Measurements from ENCODE around the gene EIF3M. TPM values are rescaled to one million over a fixed set of nuclear protein-coding genes. Genes with fewer than 3 reads are reported as not detected.

Gene EIF3M
- 235 TPM for total RNA-seq (ENCODE audit: unreplicated experiment)
- long read RNA-seq, full-length matches to known transcripts = 107 of 117 reads
- long read RNA-seq, partial matches to known transcripts = 2 of 117 reads
- long read RNA-seq, other reads (novel, unspliced or antisense) = 8 of 117 reads

GRCh38 chr11:32583459-32584271 lies at the start of gene EIF3M:
EIF3M (plus strand) TSS chr11:32583831; CDS start chr11:32583888, 57 bp downstream.
- H3K27ac Mint-ChIP-seq (ENCODE audit: unreplicated experiment) = peak within 1 kb of the TSS; percentile 95
- H3K4me1 Mint-ChIP-seq (ENCODE audit: unreplicated experiment) = peaks cover 17% of the 10 kb centered on the region
- H3K36me3 Mint-ChIP-seq (ENCODE audit: low read depth, unreplicated experiment) = no peaks in the 10 kb centered on the region
- TF ChIP-seq CTCF (IDR thresholded peaks at IDR 0.05; ENCODE audit: unreplicated experiment) = no peak
- peak; percentile 96 for DNase-seq (ENCODE audit: low spot score)
- no peaks in the 10 kb centered on the region for H3K9me3 Mint-ChIP-seq (ENCODE audit: unreplicated experiment)
- H3K27me3 Mint-ChIP-seq (ENCODE audit: unreplicated experiment) = peaks cover 2% of the 10 kb centered on the region
- peak within 1 kb of the TSS; percentile 96 for H3K4me3 Mint-ChIP-seq (ENCODE audit: unreplicated experiment)

DNA sequence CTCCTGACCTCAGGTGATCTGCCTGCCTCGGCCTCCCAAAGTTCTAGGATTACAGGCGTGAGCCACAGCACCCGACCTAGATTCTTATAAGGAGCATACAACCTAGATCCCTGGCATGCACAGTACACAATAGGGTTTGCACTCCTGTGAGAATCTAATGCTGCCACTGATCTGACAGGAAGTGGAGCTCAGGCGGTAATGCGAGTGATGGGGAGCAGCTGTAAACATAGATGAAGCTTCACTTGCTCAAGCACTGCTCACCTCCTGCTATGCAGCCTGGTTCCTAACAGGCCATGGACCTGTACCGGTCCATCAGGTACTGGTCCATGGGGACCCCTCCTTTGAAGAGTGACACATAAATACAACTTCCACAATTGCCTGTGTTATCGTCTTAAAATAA lies 44.8 kb upstream of the EIF3M start:
- no peaks in the 10 kb centered on the region for H3K27me3 Mint-ChIP-seq (ENCODE audit: unreplicated experiment)
- no peak for TF ChIP-seq CTCF (IDR thresholded peaks at IDR 0.05; ENCODE audit: unreplicated experiment)
- no peaks in the 10 kb centered on the region for H3K9me3 Mint-ChIP-seq (ENCODE audit: unreplicated experiment)
- no peaks in the 10 kb centered on the region for H3K4me1 Mint-ChIP-seq (ENCODE audit: unreplicated experiment)
- H3K4me3 Mint-ChIP-seq (ENCODE audit: unreplicated experiment) = no peak overlapping the region
- H3K27ac Mint-ChIP-seq (ENCODE audit: unreplicated experiment) = no peak overlapping the region
- DNase-seq (ENCODE audit: low spot score) = no peak
- H3K36me3 Mint-ChIP-seq (ENCODE audit: low read depth, unreplicated experiment) = no peaks in the 10 kb centered on the region

DNA sequence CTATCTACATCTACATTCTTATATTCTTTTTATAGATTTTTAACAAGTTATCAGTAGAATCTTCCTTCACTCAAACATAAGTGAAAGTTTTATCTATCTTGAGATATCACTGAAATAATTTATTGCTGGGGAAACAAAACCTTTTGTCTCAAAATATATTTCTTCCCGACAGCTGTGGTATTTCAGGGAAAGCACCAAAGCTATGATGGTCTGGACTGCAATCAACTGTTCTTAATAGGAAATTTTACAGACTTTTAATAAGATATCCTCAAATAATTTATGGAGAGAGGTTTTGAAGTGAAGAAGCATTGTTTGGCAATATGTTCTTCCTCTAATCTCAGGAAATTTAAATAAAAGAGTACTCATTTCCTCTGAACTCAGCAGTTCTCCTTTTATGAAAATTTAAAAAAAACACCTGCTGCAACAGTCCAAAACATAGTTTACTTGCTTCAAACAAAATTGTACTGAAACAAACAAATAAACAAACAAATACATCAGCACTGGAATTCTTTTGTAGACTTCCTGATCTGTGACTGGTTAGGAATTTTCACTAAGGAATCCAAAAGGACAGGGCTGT lies 33.9 kb upstream of the EIF3M start:
- Mint-ChIP-seq H3K36me3 (ENCODE audit: low read depth, unreplicated experiment) (no peaks in the 10 kb centered on the region), H3K9me3 (ENCODE audit: unreplicated experiment) (no peaks in the 10 kb centered on the region), H3K4me3 (ENCODE audit: unreplicated experiment) (no peak overlapping the region), H3K27ac (ENCODE audit: unreplicated experiment) (no peak overlapping the region), H3K27me3 (ENCODE audit: unreplicated experiment) (no peaks in the 10 kb centered on the region), H3K4me1 (ENCODE audit: unreplicated experiment) (peaks cover 3% of the 10 kb centered on the region)
- TF ChIP-seq CTCF (IDR thresholded peaks at IDR 0.05; ENCODE audit: unreplicated experiment) = no peak
- DNase-seq (ENCODE audit: low spot score) = no peak

DNA sequence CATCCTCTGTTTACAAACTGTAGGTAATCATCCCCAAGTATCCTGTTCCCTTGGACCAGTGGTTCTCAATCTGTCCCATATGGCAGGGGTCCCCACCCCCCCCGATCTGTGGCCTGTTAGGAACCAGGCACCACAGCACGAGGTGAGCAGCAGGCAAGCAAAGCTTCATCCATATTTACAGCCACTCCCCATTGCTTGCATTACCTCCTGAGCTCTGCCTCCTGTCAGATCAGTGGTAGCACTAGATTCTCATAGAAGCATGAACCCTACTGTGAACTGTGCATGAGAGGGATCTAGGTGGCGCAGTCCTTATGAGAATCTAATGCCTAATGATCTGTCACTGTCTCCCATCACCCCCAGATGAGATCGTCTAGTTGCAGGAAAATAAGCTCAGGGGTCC lies 33.4 kb upstream of the EIF3M start:
- no peak for DNase-seq (ENCODE audit: low spot score)
- no peaks in the 10 kb centered on the region for H3K36me3 Mint-ChIP-seq (ENCODE audit: low read depth, unreplicated experiment)
- H3K9me3 Mint-ChIP-seq (ENCODE audit: unreplicated experiment) = no peaks in the 10 kb centered on the region
- no peak overlapping the region for H3K4me3 Mint-ChIP-seq (ENCODE audit: unreplicated experiment)
- H3K4me1 Mint-ChIP-seq (ENCODE audit: unreplicated experiment) = peaks cover 3% of the 10 kb centered on the region
- TF ChIP-seq CTCF (IDR thresholded peaks at IDR 0.05; ENCODE audit: unreplicated experiment) = no peak
- H3K27ac Mint-ChIP-seq (ENCODE audit: unreplicated experiment) = no peak overlapping the region
- H3K27me3 Mint-ChIP-seq (ENCODE audit: unreplicated experiment) = no peaks in the 10 kb centered on the region

DNA sequence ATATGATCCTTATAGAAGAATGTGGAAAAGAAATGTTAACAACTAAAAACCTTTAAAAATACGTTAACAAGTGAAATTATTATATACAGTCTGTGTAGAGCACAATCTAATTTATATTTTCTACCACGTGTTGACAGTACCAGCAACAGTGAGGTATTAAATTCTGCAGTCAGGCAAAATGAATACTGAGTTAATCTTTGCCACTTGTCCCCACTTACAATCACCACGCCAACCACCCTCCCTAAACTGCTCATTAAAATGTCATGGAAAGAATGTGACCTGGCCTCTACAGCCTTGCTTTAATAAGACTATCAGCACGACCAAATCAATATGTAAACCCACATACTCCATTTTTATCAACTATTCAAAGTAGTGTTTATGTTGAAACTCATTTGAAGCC lies 28.5 kb upstream of the EIF3M start:
- no peak overlapping the region for H3K27ac Mint-ChIP-seq (ENCODE audit: unreplicated experiment)
- no peak for TF ChIP-seq CTCF (IDR thresholded peaks at IDR 0.05; ENCODE audit: unreplicated experiment)

More for the DNA sequence above, 28.5 kb upstream of the EIF3M start:
- Mint-ChIP-seq H3K27me3 (ENCODE audit: unreplicated experiment) (no peaks in the 10 kb centered on the region), H3K4me1 (ENCODE audit: unreplicated experiment) (peaks cover 2% of the 10 kb centered on the region), H3K36me3 (ENCODE audit: low read depth, unreplicated experiment) (no peaks in the 10 kb centered on the region), H3K4me3 (ENCODE audit: unreplicated experiment) (no peak overlapping the region), H3K9me3 (ENCODE audit: unreplicated experiment) (no peaks in the 10 kb centered on the region)
- no peak for DNase-seq (ENCODE audit: low spot score)

Measured in endothelial cell (in vitro differentiated cells).